Stomach (tissue), 4 donors: ENCODE measurements around the gene DIDO1.

ENCODE experiments used
- CTCF ChIP-seq, 7 experiments: fragments of 450-650 bp in 4 of 7; fragments of 200-600 bp in 3 of 7; sonication (generic) in 3 of 7; IDR thresholded peaks; one replicate each; pipeline ENCODE4 v1.5.1; 2016 to 2019; ENCODE audit warnings: antibody characterized with exemption in 7 of 7, control low read depth in 2 of 7, mild to moderate bottlenecking in 1 of 7
- EP300 ChIP-seq: sonication (generic); formaldehyde crosslinking; IDR thresholded peaks from one replicate; pipeline ENCODE4 v1.6.1; 2017; ENCODE audit warnings: antibody characterized with exemption
- POLR2A ChIP-seq, 4 donors: fragments of 450-650 bp; IDR thresholded peaks; one replicate each; pipeline ENCODE4 v1.6.1; 2016; ENCODE audit warnings: antibody characterized with exemption in 4 of 4, control low read depth in 2 of 4, mild to moderate bottlenecking in 1 of 4, moderate library complexity in 1 of 4
- POLR2AphosphoS5 ChIP-seq, 3 donors: sonication (generic); formaldehyde crosslinking; IDR thresholded peaks; one replicate each; pipeline ENCODE4 v1.6.1; 2016; ENCODE audit warnings: antibody characterized with exemption in 3 of 3

- TF ChIP-seq CTCF (IDR thresholded peaks at IDR 0.05) (no peak), POLR2AphosphoS5 (IDR thresholded peaks at IDR 0.05) (no peak), POLR2A (IDR thresholded peaks at IDR 0.05) (no peak), EP300 (no peak)
Observed at GRCh38 chr20:62860391-62860923, 65.8 kb downstream of the DIDO1 start.
